ENCODE data around the gene AHR.
A peak's percentile ranks its signal among the peaks of the same experiment; 100 is the strongest.
"Not testable (repeated sequence)": the region's sequence is repeated elsewhere in the genome, so short reads cannot be mapped to it uniquely, and the experiment has no call there.

The AHR gene

DNA sequence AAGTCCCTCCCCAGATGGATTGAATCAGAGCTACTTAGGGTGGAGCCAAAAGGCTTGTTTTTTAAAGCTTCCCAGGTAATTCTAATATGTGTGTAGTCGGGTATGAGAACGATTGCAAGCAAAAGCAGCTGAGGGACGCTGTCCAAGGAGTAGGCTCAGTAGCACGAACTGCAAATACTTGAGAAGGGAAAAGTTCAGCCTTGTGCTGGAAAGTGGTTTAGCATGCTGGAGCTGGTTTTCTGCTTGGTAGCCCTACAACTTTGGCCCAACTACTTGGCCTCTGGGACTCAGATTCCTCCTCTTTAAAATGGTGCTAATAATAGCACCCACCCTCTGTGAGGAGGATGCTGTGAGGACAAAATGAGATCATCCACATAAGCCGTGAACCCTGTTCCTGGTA lies 76.2 kb downstream of the AHR start:
- DNase-seq (ENCODE audit: low read depth, low spot score) = no peak

DNA sequence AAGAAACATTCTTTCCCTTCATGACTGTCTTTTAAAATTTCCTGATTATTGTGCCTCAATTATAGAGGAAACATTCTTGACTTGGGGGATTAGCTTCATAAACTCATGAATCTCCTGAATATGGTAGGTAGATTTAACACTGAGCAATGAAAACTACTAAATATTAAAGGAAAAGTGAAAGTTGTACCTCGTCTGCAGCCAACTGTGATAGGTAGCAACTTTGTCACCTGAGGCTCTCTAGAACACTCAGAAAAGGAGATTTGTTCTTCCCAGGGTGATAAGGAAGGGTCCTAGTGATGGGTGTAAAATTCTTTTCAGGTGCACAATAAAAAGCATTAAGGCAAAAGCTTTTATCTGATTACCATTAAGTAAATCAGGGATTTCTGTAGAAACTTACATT lies 78.1 kb downstream of the AHR start:
- DNase-seq (ENCODE audit: low read depth, low spot score) = no peak

- DNase-seq (ENCODE audit: low read depth, low spot score) = no peak
Measured at GRCh38 chr7:17380736-17381662, 82.5 kb downstream of the AHR start.

GRCh38 chr7:17382408-17383354 lies 84.2 kb downstream of the AHR start:
- DNase-seq (ENCODE audit: low read depth, low spot score) = not testable (repeated sequence)

DNA sequence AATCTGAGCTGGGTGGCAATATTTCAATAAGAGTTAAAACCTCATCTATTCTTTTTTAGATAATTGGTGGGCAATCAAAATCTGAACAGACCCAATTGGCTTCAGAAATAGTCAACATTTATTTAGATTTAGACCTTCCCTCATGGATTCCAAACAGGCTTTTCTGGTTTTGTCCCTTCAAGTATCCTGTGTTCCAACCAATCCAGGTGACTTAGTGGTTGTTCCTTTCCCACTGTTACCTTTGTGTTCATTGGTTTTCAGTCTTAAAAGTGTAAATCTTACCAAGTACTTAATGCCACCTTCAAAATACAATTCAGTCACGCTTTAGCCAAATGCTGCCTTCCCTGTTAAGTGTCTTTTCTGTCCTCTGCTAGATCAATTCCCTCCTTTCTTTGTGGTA lies 85.9 kb downstream of the AHR start:
- DNase-seq (ENCODE audit: low read depth, low spot score) = no peak

- DNase-seq (ENCODE audit: low read depth, low spot score) = no peak
Measured at GRCh38 chr7:17385612-17386011, 87.2 kb downstream of the AHR start.

DNA sequence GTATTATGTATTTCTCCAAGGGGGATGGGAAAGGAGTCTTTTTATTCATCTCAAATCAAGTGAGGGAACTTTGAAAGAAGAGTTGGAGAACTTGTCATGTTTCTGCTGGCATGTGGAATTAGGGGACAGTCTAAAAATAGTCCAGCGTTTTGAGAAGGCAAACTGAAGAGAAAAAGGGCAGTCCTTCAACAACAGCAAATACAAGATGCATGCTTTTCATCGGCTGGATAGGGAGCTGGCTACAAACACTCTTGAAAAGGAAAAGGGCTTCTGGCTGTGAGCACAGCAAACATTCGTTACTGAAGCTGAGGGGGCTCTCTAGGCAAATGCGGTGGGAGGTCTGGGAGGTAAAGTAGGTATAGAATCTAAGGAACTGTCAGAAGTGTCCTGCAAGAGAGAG lies 91.9 kb downstream of the AHR start:
- no peak for DNase-seq (ENCODE audit: low read depth, low spot score)

- DNase-seq (ENCODE audit: low read depth, low spot score) = no peak
Measured at GRCh38 chr7:17391366-17391765, 92.9 kb downstream of the AHR start.

GRCh38 chr7:17392846-17393245 lies 94.4 kb downstream of the AHR start:
- peak; percentile 70 for DNase-seq (ENCODE audit: low read depth, low spot score)

- not testable (repeated sequence) for DNase-seq (ENCODE audit: low read depth, low spot score)
Measured at GRCh38 chr7:17394563-17394962, 96.1 kb downstream of the AHR start.

All from astrocyte of the hippocampus (primary cell).